Lower leg skin (tissue), 3 donors: Measurements from ENCODE around the gene SLC17A9.

Experiments used
- CTCF ChIP-seq, 3 donors: fragments of 450-650 bp; IDR thresholded peaks; one replicate each; pipeline ENCODE4 v1.5.1; 2016; ENCODE audit warnings: antibody characterized with exemption in 3 of 3, mild to moderate bottlenecking in 3 of 3, moderate library complexity in 2 of 3
- POLR2A ChIP-seq, 2 donors: fragments of 450-650 bp; IDR thresholded peaks; one replicate each; pipeline ENCODE4 v1.6.1; 2016 to 2017; ENCODE audit warnings: antibody characterized with exemption in 2 of 2, mild to moderate bottlenecking in 1 of 2, moderate library complexity in 1 of 2

- no peak for TF ChIP-seq CTCF (IDR thresholded peaks at IDR 0.05)
- no peak for TF ChIP-seq POLR2A (IDR thresholded peaks at IDR 0.05)
These were observed 36.7 kb downstream of the SLC17A9 start for GRCh38 chr20:62989201-62989601.
